NB4 (cell line): Measurements from ENCODE around the gene DKK3.
"Not testable (repeated sequence)": the region's sequence is repeated elsewhere in the genome, so short reads cannot be mapped to it uniquely, and the experiment has no call there.

Experiments used
- DNase-seq: peaks from one replicate; pipeline ENCODE4 v3.0.0; 2010; ENCODE audit warnings: low read depth
- H3K4me3 ChIP-seq: one replicate; pipeline ENCODE4 v1.5.1; 2011; ENCODE audit warnings: mild to moderate bottlenecking, low read depth, low read length, moderate library complexity
- CTCF ChIP-seq: IDR thresholded peaks from one replicate; pipeline ENCODE4 v1.5.1; 2012; ENCODE audit warnings: low read depth, low read length
- MAX ChIP-seq: IDR thresholded peaks from 2 replicates; pipeline ENCODE4 v1.6.1; 2011; ENCODE audit warnings: low read depth, low read length
- MYC ChIP-seq: IDR thresholded peaks from 2 replicates; pipeline ENCODE4 v1.6.1; 2011; ENCODE audit warnings: low read depth, low read length
- POLR2A ChIP-seq: IDR thresholded peaks from 2 replicates; pipeline ENCODE4 v1.6.1; 2011; ENCODE audit warnings: mild to moderate bottlenecking; ENCODE audit not compliant: insufficient read length; ENCODE audit errors: extremely low read depth

The DKK3 gene

GRCh38 chr11:12045914-12046635 lies 37.6 kb upstream of the DKK3 start:
- H3K4me3 ChIP-seq, result no peak overlapping the region
- DNase-seq, result no peak
- no peak for TF ChIP-seq MYC
- TF ChIP-seq POLR2A, result no peak
- no peak for TF ChIP-seq CTCF
- no peak for TF ChIP-seq MAX

- TF ChIP-seq CTCF (no peak), POLR2A (no peak), MYC (no peak), MAX (no peak)
- no peak overlapping the region for H3K4me3 ChIP-seq
- DNase-seq, result no peak
Measured at GRCh38 chr11:12044799-12045198, 36.4 kb upstream of the DKK3 start.

GRCh38 chr11:12043959-12044791 lies 35.7 kb upstream of the DKK3 start:
- peak; percentile 70 for DNase-seq
- TF ChIP-seq CTCF (peak; percentile 80), POLR2A (no peak), MAX (peak; percentile 51; the same call in 1 of the 2 replicates), MYC (peak; percentile 36; the same call in 1 of the 2 replicates)
- H3K4me3 ChIP-seq, result no peak overlapping the region

GRCh38 chr11:12043221-12043620 lies 34.8 kb upstream of the DKK3 start:
- TF ChIP-seq MYC, result no peak
- no peak for TF ChIP-seq CTCF
- TF ChIP-seq MAX, result no peak
- no peak for TF ChIP-seq POLR2A
- no peak overlapping the region for H3K4me3 ChIP-seq
- no peak for DNase-seq

DNA sequence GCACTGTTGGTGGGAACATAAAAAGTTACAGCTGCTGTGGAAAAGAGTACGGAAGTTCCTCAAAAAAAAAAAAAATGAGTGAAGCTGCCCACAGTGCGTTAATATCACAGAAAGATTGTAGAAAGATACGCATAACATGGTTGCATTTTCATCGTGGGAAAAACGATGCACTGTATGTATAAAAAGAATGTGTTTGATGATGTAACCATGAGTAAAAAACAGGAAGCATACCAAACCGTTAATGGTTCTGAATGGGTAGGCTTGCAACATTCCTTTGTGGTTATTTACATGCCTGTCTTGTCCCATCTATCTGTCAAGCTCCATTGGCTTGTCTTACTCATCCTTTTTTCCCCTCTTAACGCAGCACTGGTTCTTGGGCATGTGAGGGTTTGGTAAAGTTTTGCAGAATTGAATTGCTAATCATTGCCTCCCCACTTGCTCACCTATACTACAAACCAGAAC lies 33.8 kb upstream of the DKK3 start:
- DNase-seq, result peak; percentile 88
- TF ChIP-seq CTCF (no peak), MAX (no peak; the same call in 1 of the 2 replicates), MYC (0 out of 2 replicates have a peak, but pooled peaks have one; percentile 26)
- no peak overlapping the region for H3K4me3 ChIP-seq

DNA sequence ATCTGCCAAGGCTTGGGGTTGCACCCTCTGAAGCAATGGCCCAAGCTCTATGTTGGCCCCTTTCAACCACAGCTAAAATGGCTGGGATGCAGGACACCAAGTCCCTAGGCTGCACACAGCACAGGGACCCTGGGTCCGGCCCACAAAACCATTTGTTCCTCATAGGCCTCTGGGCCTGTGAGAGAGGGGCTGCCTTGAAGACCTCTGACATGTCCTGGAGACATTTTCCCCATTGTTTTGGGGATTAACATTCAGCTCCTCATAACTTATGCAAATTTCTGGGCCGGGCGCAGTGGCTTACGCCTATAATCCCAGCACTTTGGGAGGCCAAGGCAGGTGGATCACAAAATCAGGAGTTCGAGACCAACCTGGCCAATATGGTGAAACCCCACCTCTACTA lies 32.3 kb upstream of the DKK3 start:
- DNase-seq, H3K4me3 ChIP-seq: not testable (repeated sequence)
